Esophagus squamous epithelium (tissue), 5 donors: ENCODE data around the gene GUK1. TPM values are rescaled to one million over a fixed set of nuclear protein-coding genes. Genes with fewer than 3 reads are reported as not detected.
"Not testable (repeated sequence)": the region's sequence is repeated elsewhere in the genome, so short reads cannot be mapped to it uniquely, and the experiment has no call there.

Source experiments
- DNase-seq: peaks from one replicate; lab custom pipeline; 2025; lab: John Stamatoyannopoulos, UW
- H3K27ac ChIP-seq, 4 donors: fragments of 200-600 bp; sonication (generic); one replicate each; pipeline ENCODE4 v1.5.1; 2016 to 2019; ENCODE audit warnings: mild to moderate bottlenecking in 1 of 4
- H3K27me3 ChIP-seq, 4 donors: fragments of 200-600 bp; sonication (generic); 1 replicate in 3 of 4; 2 replicates in 1 of 4; pipeline versions ENCODE4 v1.5.1 to v1.6.0; 2017 to 2021; ENCODE audit warnings: antibody characterized with exemption in 1 of 4
- H3K36me3 ChIP-seq, 3 donors: fragments of 200-600 bp; sonication (generic); one replicate each; pipeline ENCODE4 v1.5.1; 2016 to 2019
- H3K4me1 ChIP-seq, 3 donors: fragments of 200-600 bp; sonication (generic); one replicate each; pipeline ENCODE4 v1.5.1; 2017 to 2019
- H3K4me3 ChIP-seq, 4 donors: fragments of 200-600 bp; sonication (generic); 1 replicate in 3 of 4; 2 replicates in 1 of 4; pipeline ENCODE4 v1.5.1; 2016 to 2019; ENCODE audit warnings: mild to moderate bottlenecking in 2 of 4, moderate library complexity in 1 of 4
- H3K9me3 ChIP-seq, 3 donors: fragments of 200-600 bp; sonication (generic); one replicate each; pipeline ENCODE4 v1.5.1; 2016 to 2019
- CTCF ChIP-seq, 6 experiments: fragments of 450-650 bp in 4 of 6; fragments of 200-600 bp in 2 of 6; sonication (generic) in 2 of 6; IDR thresholded peaks; one replicate each; pipeline ENCODE4 v1.5.1; 2016 to 2019; ENCODE audit warnings: antibody characterized with exemption in 6 of 6, mild to moderate bottlenecking in 4 of 6, moderate library complexity in 4 of 6
- POLR2A ChIP-seq, 4 donors: fragments of 450-650 bp; IDR thresholded peaks; one replicate each; pipeline ENCODE4 v1.6.1; 2017; ENCODE audit warnings: antibody characterized with exemption in 4 of 4, mild to moderate bottlenecking in 4 of 4, moderate library complexity in 3 of 4
- WGBS, 2 donors: methylation state at CpG; one replicate each; pipeline ENCODE4 v1.1.5; 2018; 5-methylcytosine and 5-hydroxymethylcytosine counted together
- intact Hi-C: fragments of 100-400 bp; cut with DNase I; formaldehyde crosslinking; loops from one replicate; pipeline ENCODE4 v1.15.0; 2022
- total RNA-seq, 4 donors: library from RNA; depleted of rRNA; stranded (reverse); fragments of >200 nt; gene quantifications; one replicate each; pipeline ENCODE4 v1.1.0, GENCODE V29; 2016
- donor health status: DM: yes; HTN: yes; CAD: no.

GUK1 gene
- total RNA-seq, 4 donors from 2014 or later, result 279 to 320 (median 302) TPM

- intact Hi-C loops, result no loop called here
- peaks cover 6 to 28% (median 6%) of the 10 kb centered on the region in 3 donors for H3K4me1 ChIP-seq
- no peak overlapping the region for H3K4me3 ChIP-seq
- H3K27ac ChIP-seq, result no peak overlapping the region
- H3K27me3 ChIP-seq, result no peaks in the 10 kb centered on the region
- DNase-seq, result no peak
- no peaks in the 10 kb centered on the region for H3K9me3 ChIP-seq
- WGBS, 2 donors, result 73 to 79% methylated on average over 6 to 7 of the region's 10 CpGs
- H3K36me3 ChIP-seq, result peaks cover 0 to 19% (median 0%) of the 10 kb centered on the region in 3 donors
- TF ChIP-seq CTCF (IDR thresholded peaks at IDR 0.05) (no peak), POLR2A (IDR thresholded peaks at IDR 0.05) (no peak)
Observed at GRCh38 chr1:228171221-228171891, 31.3 kb downstream of the GUK1 start.

DNA sequence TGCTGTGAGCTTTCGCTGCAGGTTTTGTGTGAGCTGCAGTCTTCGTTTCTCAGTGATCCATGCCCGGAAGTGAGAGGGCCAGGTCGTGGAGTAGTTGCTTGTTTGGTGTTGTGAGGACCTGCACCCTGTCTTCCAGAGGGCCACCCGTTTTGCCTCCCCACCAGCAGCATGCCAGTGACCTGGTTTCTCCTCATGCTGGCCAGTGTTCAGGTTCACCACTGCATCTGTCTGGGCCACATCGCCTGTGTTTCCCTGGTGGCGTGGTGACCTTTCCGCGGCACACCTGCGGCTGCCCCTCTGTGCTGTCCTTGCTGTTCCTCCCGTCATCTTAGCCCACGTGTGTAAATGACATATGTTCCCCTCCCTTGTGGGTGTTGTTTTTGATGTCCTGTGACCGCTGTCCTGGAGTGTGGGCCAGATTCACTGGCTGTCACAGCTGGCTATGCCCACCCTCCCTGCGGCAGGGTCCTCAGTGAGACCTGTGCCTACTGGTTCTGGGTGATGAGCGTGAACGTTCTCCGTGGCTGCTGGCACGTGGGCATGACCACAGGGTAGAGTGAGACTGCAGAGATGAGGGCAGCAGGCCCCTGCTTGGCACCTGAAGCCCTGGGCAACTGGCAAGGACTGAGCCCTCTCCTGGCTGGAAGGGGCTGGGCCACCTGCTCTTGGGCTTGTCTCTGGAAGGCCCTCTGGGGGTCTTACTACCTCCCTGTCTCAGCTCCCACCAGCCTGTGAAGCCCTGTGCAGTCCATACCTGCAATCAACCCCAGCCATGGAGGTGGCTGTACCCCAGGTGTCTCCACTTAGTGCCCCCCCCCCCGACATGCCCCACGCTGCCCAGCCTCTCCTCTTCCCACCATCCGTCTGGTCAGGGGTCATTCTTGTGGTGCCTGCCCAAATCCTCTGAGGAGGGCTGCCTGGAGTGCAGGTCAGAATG lies 32.8 kb downstream of the GUK1 start:
- Histone ChIP-seq H3K27ac (no peak overlapping the region), H3K9me3 (no peaks in the 10 kb centered on the region), H3K4me1 (peaks cover 0 to 17% (median 0%) of the 10 kb centered on the region in 3 donors), H3K36me3 (peaks cover 0 to 27% (median 0%) of the 10 kb centered on the region in 3 donors), H3K4me3 (no peak overlapping the region), H3K27me3 (no peaks in the 10 kb centered on the region)
- WGBS, 2 donors, result 86 to 88% methylated on average over 13 to 14 of the region's 21 CpGs
- intact Hi-C loops, result no loop called here
- no peak for TF ChIP-seq POLR2A (IDR thresholded peaks at IDR 0.05)
- no peak for TF ChIP-seq CTCF (IDR thresholded peaks at IDR 0.05)
- no peak for DNase-seq

- intact Hi-C loops, DNase-seq, H3K4me3 ChIP-seq, H3K27me3 ChIP-seq, H3K9me3 ChIP-seq: not testable (repeated sequence)
- peaks cover 0 to 27% (median 0%) of the 10 kb centered on the region in 3 donors for H3K36me3 ChIP-seq
- H3K4me1 ChIP-seq, result peaks cover 0 to 17% (median 0%) of the 10 kb centered on the region in 3 donors
- 96% methylated on average over 20 of the region's 69 CpGs; no CpG with 5 or more reads in 1 of the 2 donors for WGBS, 2 donors
- peak overlapping the region in 2 of 4 donors; percentile 5 to 19 for H3K27ac ChIP-seq
Observed at GRCh38 chr1:228173528-228174481, 33.7 kb downstream of the GUK1 start.

GRCh38 chr1:228174482-228175315 lies 34.6 kb downstream of the GUK1 start:
- intact Hi-C loops, result no loop called here
- no peaks in the 10 kb centered on the region for H3K9me3 ChIP-seq
- TF ChIP-seq POLR2A (IDR thresholded peaks at IDR 0.05), result no peak
- no peak for TF ChIP-seq CTCF (IDR thresholded peaks at IDR 0.05)
- H3K4me3 ChIP-seq, result peak overlapping the region in 1 of 4 donors; percentile 31
- H3K27me3 ChIP-seq, result no peaks in the 10 kb centered on the region
- peaks cover 0 to 17% (median 0%) of the 10 kb centered on the region in 3 donors for H3K4me1 ChIP-seq
- H3K36me3 ChIP-seq, result peaks cover 0 to 27% (median 0%) of the 10 kb centered on the region in 3 donors
- H3K27ac ChIP-seq, result peak overlapping the region in 1 of 4 donors; percentile 25
- no peak for DNase-seq
- 90 to 100% methylated on average over 2 to 7 of the region's 52 CpGs for WGBS, 2 donors
